ENCODE measurements around the gene GRIK3.

The GRIK3 gene

DNA sequence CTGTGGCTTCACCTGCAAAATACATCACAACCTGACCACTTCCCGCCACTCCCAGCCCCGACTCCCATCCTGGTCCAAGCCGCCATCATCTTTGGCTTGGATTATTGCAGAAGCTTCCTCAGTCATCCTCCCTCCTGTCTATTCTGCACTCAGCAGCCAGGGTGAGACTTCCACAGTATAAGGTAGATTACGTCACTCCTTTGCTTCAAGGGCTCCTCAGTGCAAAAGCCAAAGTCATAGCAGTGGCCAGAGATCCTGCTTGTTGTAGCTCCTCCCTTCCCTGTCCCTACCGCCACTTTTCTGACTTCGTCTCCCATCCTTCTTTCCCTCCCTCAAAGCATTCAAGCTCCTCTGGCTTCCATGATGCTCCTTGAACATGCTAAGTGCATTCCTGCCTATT lies 152.8 kb downstream of the GRIK3 start:
- DNase-seq (ENCODE audit: low spot score): no peak
- FAIRE-seq: no peak

DNA sequence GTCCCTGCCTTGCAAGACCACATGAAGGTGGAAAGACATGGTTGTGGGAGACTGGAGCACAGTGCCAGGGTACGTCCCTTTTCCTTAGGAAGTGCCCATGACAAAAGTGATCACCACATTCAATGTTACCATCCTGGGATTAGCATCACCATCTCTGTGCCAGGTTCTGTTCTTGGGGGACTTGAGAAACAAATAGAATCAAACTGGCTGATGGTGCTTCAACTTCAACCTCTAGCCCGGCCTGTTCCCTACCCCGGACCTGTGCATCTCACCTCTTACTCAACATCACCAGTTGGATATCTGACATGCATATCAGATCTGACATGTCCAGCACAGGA lies 153.3 kb downstream of the GRIK3 start:
- DNase-seq (ENCODE audit: low spot score): no peak
- no peak for FAIRE-seq

GRCh38 chr1:36880155-36881067 lies 153.9 kb downstream of the GRIK3 start:
- DNase-seq (ENCODE audit: low spot score) (no peak), FAIRE-seq (no peak)

DNA sequence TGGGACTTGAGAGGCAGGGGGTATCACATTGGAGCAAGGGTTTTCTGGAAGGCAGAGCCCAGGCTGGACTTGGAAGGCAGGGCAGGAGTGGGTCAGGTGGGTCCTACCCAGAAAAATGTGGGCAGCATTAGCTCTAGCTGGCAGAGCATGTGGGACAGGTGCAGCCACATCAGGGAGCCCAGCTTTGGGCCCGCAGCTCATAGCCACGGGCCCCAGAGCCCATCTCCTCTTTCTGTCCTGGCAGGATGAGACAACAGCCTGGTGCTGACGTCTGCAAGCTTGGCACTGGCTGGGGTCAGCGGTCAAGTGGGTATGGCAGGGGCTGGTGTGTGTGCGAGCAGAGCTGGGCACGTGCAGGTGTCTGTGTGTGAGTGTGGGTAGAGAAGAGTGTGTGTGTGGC lies 154.7 kb downstream of the GRIK3 start:
- DNase-seq (ENCODE audit: low spot score) (no peak), FAIRE-seq (no peak)

DNA sequence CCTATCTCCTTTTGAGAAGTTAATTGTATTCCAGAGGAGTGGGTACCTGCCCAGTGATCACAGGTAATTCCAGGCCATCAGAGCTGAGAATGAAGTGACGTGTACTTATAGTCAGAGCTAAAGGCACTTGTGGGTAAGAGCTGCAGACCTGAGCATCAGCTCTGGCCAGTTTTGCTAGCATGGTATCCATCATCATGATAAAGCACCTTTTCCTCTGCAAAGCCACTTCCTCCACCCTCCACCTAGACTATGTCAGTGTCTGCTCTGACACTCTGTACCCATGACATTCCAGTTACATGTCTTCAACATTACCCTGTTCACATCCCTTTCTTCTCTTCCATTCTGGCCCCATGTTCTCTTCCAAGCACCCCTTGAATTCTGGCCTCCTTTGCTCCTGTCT lies 157.3 kb downstream of the GRIK3 start:
- no peak for DNase-seq (ENCODE audit: low spot score)
- FAIRE-seq: no peak

DNA sequence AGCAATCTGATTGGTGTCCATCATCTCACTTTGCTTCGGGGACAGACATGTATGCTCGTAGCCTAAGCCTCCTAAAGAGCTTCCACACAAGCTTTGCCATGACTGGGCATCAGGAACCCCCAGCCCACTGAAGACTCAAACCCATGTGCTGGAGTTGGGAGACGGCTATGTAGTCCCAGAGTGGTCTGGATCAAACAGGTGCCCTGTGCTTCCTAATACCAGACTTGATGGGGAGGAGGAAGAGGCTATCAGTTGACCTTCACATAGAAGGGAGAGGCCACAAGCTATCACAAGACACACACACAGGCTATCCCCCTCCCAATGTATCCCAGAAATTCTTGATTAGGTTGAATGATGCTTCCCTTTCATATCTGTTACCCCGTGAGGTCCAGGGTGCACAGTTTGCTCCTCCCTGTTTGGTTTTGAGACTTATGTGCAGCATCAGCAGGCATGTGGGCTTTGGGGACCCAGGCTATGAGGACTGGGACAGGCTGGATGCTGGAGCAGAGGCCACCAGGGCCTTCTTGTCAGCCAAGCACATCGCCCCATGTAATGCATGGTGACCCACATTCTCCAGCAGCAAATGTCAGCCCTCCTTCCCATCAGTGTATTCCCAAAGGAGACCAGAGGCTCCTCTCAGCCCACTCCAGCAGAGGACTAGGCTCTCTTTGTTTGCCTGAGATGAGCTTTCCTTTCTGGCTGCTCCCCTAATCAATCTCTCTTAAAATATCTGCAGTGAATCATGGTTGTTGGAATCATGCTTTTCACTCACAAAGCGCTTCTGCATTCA lies 159.8 kb downstream of the GRIK3 start:
- FAIRE-seq: no peak

DNA sequence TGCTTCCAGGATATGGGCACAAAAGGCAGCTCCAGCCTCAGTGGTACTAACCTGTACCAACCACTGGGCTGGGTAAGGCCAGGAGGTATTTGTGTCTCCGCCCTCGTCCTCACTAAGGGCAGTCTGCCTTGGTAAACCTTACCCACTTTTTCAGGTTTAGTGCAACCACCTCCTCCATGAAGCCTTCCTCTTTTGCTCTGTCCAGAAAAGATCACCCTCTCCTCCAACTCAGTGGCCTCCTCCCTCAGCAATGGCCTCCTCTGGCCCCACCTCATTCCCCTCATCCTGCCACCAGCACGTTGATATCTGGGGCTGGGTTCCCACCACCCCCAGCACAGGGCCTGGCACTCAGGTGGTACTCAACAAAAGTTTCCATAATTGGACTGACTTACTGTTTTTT lies 161.5 kb downstream of the GRIK3 start:
- no peak for FAIRE-seq

More for the DNA sequence above, 159.8 kb downstream of the GRIK3 start:
- DNase-seq (ENCODE audit: low spot score): no peak

DNA sequence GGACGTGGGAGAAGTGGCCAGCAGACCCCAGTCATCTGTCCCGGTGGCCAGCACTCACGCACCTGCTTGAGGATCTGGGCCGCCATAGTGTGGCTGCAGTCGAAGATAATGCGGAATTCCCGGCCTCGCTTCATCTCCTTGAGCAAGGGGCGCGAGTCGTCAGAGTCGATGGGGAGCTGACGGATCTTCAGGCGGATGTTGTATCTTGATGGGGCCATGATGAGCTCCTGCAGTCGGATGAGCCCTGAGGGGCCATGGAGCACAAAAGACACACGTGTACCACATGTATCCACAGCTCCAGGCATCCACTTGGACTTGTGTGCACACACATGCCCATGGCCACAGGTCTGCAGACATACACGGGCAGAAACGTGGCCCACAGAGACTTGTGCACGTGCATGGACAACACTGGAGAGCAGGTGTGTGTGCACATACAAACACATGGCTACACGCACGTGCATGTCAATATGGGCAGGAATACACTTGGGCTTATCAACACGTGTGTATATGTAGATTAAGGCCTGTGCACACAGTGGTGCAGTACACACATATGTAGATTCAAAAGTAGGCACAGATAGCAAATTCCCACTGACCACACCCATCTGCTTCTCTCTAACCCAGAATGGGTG lies 162.1 kb downstream of the GRIK3 start:
- FAIRE-seq (no peak), DNase-seq (ENCODE audit: low spot score) (no peak)

More for the DNA sequence above, 161.5 kb downstream of the GRIK3 start:
- no peak for DNase-seq (ENCODE audit: low spot score)

DNA sequence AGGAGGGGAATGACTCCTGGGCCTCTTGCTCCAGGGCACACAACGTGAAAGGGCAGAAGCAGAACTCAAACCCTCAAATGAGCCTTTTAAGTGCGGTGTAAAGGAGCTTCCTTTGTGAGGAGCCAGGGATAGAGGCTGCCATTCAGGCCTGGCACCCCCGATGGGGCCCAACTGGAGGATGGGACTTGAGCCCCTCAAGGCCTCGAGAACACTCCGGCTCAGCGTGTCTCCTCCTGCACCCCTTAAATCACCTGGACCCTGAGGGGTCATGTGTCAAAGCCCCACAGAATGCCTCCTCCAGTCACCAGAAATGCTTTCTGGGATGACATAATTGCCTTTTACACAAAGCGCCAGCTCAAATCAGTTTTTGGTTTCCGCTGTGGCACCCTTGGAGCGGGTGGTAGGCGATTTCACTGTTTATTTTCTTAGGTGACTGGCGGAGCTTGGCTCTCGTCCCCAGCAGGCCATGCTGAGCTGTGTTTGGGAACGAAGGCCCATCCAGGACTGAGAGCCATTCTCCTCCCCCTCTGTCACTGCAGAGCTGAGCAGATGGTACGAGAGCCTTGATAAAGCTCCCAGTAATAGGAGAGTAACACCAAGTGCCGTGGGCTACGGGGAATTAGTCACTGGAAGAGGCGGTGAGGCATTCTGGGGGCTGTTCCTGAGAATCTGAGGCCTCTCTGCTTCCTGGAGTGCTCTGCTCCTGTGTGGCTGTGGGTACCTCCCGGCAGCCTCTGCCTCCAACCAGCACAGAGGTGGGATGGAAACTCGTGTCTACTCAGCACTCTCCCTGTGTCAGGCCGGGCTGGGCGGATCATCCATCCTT lies 163.0 kb downstream of the GRIK3 start:
- no peak for DNase-seq (ENCODE audit: low spot score)
- no peak for FAIRE-seq

GRCh38 chr1:36869826-36870225 lies 164.5 kb downstream of the GRIK3 start:
- DNase-seq (ENCODE audit: low spot score): no peak

DNA sequence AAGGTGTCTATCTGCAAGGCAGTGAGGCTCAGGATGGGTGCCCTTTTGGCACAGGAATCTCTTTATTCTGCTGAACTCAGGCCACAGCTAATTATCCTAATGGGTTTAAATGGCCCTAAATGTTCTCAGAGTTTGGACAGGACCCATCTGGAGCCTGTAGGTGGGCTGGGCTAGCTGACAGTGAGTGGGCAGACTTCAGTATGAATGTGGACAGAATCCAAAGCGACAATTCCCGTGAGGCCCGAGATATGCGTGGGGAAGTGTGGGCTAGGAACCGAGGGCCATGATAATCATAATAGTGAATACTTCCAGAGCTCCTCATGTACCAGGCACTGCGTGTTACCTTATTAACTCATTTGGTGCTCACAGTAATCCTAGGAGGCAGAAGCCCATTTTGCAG lies 165.3 kb downstream of the GRIK3 start:
- no peak for DNase-seq (ENCODE audit: low spot score)
- FAIRE-seq: no peak

More at GRCh38 chr1:36869826-36870225, 164.5 kb downstream of the GRIK3 start:
- no peak for FAIRE-seq

- FAIRE-seq: no peak
Measured at GRCh38 chr1:36867575-36867974, 166.7 kb downstream of the GRIK3 start.

DNA sequence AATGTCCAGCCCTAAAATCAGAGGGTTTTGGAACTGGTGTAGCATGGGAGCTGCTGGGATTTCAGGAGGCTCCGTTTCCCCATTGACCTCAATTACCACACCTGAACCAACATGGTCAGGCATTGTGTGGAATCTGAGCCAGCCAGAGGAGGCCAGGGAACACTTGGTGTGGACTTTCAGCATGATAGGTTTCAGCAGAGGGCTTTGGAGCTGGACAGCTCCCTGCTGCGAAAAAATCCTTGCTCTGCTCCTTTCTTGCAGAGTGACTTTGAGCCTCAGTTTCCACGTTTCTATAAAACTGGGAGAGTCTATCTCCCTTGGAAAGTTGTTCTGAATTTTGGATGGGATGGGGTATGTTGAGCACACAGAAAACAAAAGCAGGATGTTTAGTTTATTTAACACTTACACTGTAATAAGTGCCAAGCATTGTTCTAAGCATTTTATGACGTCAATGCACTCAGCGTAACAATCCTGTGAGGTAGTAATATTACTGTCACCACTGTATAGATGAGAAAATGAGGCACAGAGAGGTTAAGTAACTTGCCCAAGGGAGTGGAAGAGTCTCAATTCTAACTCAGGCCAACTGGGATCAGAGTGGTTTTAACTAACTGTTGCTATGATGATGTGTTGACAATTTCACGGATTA lies 168.0 kb downstream of the GRIK3 start:
- no peak for DNase-seq (ENCODE audit: low spot score)
- no peak for FAIRE-seq

More at GRCh38 chr1:36867575-36867974, 166.7 kb downstream of the GRIK3 start:
- no peak for DNase-seq (ENCODE audit: low spot score)

- FAIRE-seq: no peak
Measured at GRCh38 chr1:36865602-36865900, 168.8 kb downstream of the GRIK3 start.

GRCh38 chr1:36864823-36865601 lies 169.3 kb downstream of the GRIK3 start:
- no peak for DNase-seq (ENCODE audit: low spot score)
- FAIRE-seq: no peak

More at GRCh38 chr1:36865602-36865900, 168.8 kb downstream of the GRIK3 start:
- no peak for DNase-seq (ENCODE audit: low spot score)

DNA sequence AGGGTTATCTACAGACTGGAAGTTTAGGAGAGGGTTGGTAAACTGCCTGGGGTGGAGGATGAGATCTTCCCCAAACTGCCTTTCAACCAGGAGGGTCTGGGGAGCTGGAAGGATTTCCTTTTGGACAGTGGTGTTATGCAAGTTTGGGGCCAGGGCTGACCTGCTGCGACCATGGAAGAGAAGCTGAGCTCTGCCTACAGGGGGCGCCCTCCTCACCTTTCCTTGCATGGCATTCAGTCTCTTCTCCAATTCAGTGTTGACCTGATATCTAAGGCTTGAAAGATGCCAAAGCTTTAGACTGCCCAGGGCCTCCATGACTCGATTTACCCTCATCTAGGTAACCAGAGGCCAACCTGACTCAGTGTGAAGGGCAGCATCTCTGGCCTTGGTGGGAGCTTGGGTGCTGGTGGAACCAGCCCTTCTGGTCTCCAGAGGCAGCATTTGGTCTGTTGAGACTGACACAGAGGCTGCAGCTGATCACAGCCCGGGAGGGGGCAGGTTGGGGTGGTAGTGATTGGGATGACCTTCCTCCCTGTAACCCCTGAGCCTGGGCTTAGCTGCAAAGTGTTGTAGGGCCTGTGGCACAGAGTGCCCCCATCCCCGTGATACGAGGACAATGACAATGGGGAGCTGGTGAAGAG lies 170.0 kb downstream of the GRIK3 start:
- DNase-seq (ENCODE audit: low spot score) (no peak), FAIRE-seq (no peak)

- no peak for DNase-seq (ENCODE audit: low spot score)
- no peak for FAIRE-seq
Measured at GRCh38 chr1:36863500-36863899, 170.8 kb downstream of the GRIK3 start.

- FAIRE-seq (no peak), DNase-seq (ENCODE audit: low spot score) (no peak)
Measured at GRCh38 chr1:36863061-36863460, 171.3 kb downstream of the GRIK3 start.

GRCh38 chr1:36861375-36861774 lies 172.9 kb downstream of the GRIK3 start:
- no peak for FAIRE-seq
- DNase-seq (ENCODE audit: low spot score): no peak

DNA sequence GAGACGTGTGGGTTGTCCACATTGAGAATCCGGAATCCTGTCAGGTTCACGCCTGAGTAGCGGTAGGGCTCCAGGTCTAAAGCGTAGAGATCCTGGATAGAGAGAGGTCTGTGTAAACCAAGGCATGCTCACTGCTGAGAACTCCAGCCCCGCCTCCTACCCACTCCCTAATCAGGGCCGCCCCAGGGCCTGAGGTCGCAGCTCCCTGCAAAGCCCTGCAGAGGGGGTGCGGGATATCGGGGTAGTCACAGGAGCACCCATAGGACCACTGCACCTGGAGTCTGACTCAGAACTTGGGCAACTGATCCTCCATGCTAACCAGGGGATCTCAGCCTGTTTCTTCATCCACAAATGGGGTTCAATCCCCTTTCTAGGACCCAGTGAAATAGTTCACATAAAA lies 174.4 kb downstream of the GRIK3 start:
- DNase-seq (ENCODE audit: low spot score) (no peak), FAIRE-seq (no peak)

All from RCC 7860 (cell line).